ENCODE measurements around the gene TMEM116.

DNA sequence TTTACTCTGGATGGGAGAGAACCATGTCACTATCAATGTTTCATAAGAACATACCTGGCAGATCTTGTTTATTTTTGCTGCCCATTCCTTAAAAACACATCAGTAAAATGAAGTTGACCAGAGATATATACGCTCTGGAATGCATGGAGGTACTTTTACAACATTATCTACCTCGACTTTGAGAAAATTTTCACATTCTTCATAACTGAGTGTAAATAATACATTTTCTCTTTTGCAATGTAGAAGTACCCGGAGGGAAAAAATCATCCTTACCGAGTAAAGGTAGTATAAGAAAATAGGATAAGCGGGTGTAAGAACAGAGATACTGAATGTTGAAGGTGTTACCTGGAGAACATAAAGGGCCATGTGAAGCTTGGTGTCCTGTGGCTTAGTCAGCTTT is 80.7 kb downstream of the TMEM116 start:
- TF ChIP-seq, protein P1, sequence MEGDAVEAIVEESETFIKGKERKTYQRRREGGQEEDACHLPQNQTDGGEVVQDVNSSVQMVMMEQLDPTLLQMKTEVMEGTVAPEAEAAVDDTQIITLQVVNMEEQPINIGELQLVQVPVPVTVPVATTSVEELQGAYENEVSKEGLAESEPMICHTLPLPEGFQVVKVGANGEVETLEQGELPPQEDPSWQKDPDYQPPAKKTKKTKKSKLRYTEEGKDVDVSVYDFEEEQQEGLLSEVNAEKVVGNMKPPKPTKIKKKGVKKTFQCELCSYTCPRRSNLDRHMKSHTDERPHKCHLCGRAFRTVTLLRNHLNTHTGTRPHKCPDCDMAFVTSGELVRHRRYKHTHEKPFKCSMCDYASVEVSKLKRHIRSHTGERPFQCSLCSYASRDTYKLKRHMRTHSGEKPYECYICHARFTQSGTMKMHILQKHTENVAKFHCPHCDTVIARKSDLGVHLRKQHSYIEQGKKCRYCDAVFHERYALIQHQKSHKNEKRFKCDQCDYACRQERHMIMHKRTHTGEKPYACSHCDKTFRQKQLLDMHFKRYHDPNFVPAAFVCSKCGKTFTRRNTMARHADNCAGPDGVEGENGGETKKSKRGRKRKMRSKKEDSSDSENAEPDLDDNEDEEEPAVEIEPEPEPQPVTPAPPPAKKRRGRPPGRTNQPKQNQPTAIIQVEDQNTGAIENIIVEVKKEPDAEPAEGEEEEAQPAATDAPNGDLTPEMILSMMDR (IDR thresholded peaks at IDR 0.05): no peak
- TF ChIP-seq POLR2A (IDR thresholded peaks at IDR 0.05): no peak

All from lower leg skin (tissue), 3 donors.